ENCODE measurements around the gene ZNF280D. TPM values are rescaled to one million over a fixed set of nuclear protein-coding genes. Genes with fewer than 3 reads are reported as not detected.
A peak's percentile ranks its signal among the peaks of the same experiment; 100 is the strongest.

Gene ZNF280D
- total and polyA plus RNA-seq, 2 of the 8 experiments (the other 6 are each of a cell fraction or from before 2014, with no cell fraction given), result 7.4 to 27.5 TPM

DNA sequence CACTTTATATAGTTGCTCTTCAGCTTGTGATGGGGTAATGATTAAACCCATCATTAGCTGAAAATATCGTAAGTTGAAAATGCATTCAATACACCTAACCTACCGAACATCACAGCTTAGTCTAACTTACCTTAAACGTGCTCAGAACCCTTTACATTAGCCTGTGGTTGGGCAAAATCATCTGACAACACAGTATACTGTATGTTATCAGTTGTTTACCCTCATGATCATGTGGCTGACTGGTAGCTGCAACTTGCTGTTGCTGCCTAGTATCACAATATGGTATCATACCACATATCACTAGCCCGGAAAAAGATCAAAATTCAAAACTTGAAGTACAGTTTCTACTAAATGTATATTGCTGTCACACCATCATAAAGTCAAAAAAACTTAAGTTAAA lies 9.5 kb downstream of the ZNF280D start:
- Histone ChIP-seq H3K23ac (ENCODE audit: insufficient read length) (no peak overlapping the region), H3K56ac (replicated peaks; ENCODE audit: insufficient read length, low read depth, low read length) (peak overlapping the region; percentile 60), H4K91ac (replicated peaks; ENCODE audit: insufficient read length, low read length) (no peak overlapping the region), H3K27ac (ENCODE audit: low read depth, low read length) (no peak overlapping the region), H2BK120ac (replicated peaks; ENCODE audit: low read depth, low read length) (no peak overlapping the region), H3K9me3 (ENCODE audit: insufficient read depth in 2 of 2, low read depth in 1 of 2, low read length in 1 of 2) (no peaks in the 10 kb centered on the region), H3K4ac (replicated peaks; ENCODE audit: insufficient read length, low read depth, low read length) (no peak overlapping the region), H2AK5ac (ENCODE audit: low read depth, low read length) (no peak overlapping the region), H2BK5ac (ENCODE audit: low read depth, low read length) (no peak overlapping the region), H2BK12ac (ENCODE audit: low read depth, low read length) (no peak overlapping the region), H3K4me2 (ENCODE audit: insufficient read depth in 1 of 2, low read depth in 2 of 2, low read length in 2 of 2) (no peak overlapping the region), H3K79me1 (ENCODE audit: low read depth, low read length) (no peaks in the 10 kb centered on the region; the same call in 1 of the 2 replicates), H4K5ac (ENCODE audit: insufficient read length, low read depth, low read length) (no peak overlapping the region), H3K4me1 (replicated peaks in 1 of 4; ENCODE audit: control insufficient read depth in 3 of 4, insufficient read depth in 4 of 4, low read length in 3 of 4) (no peaks in the 10 kb centered on the region), H3K4me3 (ENCODE audit: extremely low read depth in 1 of 4, insufficient read depth in 2 of 4, low read depth in 3 of 4, low read length in 4 of 4) (no peak overlapping the region), H3K14ac (ENCODE audit: insufficient read length) (no peak overlapping the region), H3K36me3 (ENCODE audit: control insufficient read depth in 2 of 4, insufficient read depth in 4 of 4, low read length in 3 of 4) (no peaks in the 10 kb centered on the region; a peak in 2 of 8 replicates), H3K27me3 (replicated peaks in 1 of 4; ENCODE audit: control insufficient read depth in 3 of 4, extremely low read depth in 1 of 4, insufficient read depth in 3 of 4, low read length in 3 of 4) (no peaks in the 10 kb centered on the region), H3K9ac (replicated peaks in 1 of 4; ENCODE audit: extremely low read depth in 1 of 4, low read depth in 3 of 4, low read length in 3 of 4) (no peak overlapping the region), H4K20me1 (replicated peaks in 1 of 2; ENCODE audit: control insufficient read depth in 1 of 2, insufficient read depth in 2 of 2, low read length in 2 of 2) (no peaks in the 10 kb centered on the region), H3K79me2 (ENCODE audit: control insufficient read depth in 1 of 2, insufficient read depth in 2 of 2, low read length in 2 of 2) (peaks cover 0 to 66% of the 10 kb centered on the region in 2 experiments; a peak in 2 of 4 replicates), H4K8ac (ENCODE audit: extremely low read depth, insufficient read depth, low read length) (no peak overlapping the region), H2BK15ac (ENCODE audit: low read length) (no peak overlapping the region), H3K18ac (ENCODE audit: extremely low read depth, low read length) (no peak overlapping the region), H2AFZ (ENCODE audit: low read length) (no peak overlapping the region), H3K23me2 (ENCODE audit: low read depth, low read length) (no peaks in the 10 kb centered on the region), H2BK20ac (ENCODE audit: low read length) (no peak overlapping the region)
- no peak for FAIRE-seq
- CTCF ChIA-PET (ENCODE audit: partially characterized antibody), result interaction anchor here (1.4 kb wide), 1 partner anchor 17 kb away, joined by 6 read pairs; no protein-coding TSS in a partner anchor
- no peak for DNase-seq (ENCODE audit: low read depth in 1 of 2, low spot score in 2 of 2)
- WGBS, 2 experiments (ENCODE audit: extremely low coverage in 1 of 2, insufficient coverage in 1 of 2, insufficient read length in 1 of 2, insufficient replicate concordance in 2 of 2, low coverage in 1 of 2, low lambda C conversion rate in 2 of 2, missing lambda C conversion rate in 1 of 2), result 90% methylated on average over 4 of the region's 4 CpGs; no CpG with 5 or more reads in 1 of the 2 experiments
- POLR2A ChIA-PET (ENCODE audit: partially characterized antibody), result interaction anchor here (1.4 kb wide), 1 partner anchor 10 kb away, joined by 4 read pairs; the partner anchor contains the start of gene ZNF280D
- TF ChIP-seq EP300 (IDR thresholded peaks at IDR 0.05; ENCODE audit: borderline replicate concordance in 1 of 2, low read depth in 2 of 2, low read length in 2 of 2) (no peak), RXRA (IDR thresholded peaks at IDR 0.05; ENCODE audit: insufficient read depth, low read depth, low read length) (no peak), NRF1 (IDR thresholded peaks at IDR 0.05; ENCODE audit: low read depth, low read length) (no peak), NANOG (IDR thresholded peaks at IDR 0.05; ENCODE audit: insufficient read depth, low read depth, low read length, poor library complexity, severe bottlenecking) (no peak), SIX5 (IDR thresholded peaks at IDR 0.05; ENCODE audit: low read depth, low read length) (no peak), EZH2 (IDR thresholded peaks at IDR 0.05; ENCODE audit: low read depth, low read length, severe bottlenecking) (no peak), POLR2AphosphoS5 (IDR thresholded peaks at IDR 0.05; ENCODE audit: low read depth, low read length) (no peak), CTBP2 (IDR thresholded peaks at IDR 0.05; ENCODE audit: borderline replicate concordance, insufficient read depth, insufficient read length, low read length) (no peak), ASH2L (IDR thresholded peaks at IDR 0.05; ENCODE audit: low read length) (no peak), RNF2 (IDR thresholded peaks at IDR 0.05; ENCODE audit: borderline replicate concordance, low read depth, low read length, missing control alignments, poor library complexity, severe bottlenecking) (no peak), PHF8 (conservative IDR thresholded peaks at IDR 0.05; ENCODE audit: low read depth, low read length) (no peak)
- TF ChIP-seq, protein P1, sequence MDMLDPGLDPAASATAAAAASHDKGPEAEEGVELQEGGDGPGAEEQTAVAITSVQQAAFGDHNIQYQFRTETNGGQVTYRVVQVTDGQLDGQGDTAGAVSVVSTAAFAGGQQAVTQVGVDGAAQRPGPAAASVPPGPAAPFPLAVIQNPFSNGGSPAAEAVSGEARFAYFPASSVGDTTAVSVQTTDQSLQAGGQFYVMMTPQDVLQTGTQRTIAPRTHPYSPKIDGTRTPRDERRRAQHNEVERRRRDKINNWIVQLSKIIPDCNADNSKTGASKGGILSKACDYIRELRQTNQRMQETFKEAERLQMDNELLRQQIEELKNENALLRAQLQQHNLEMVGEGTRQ (IDR thresholded peaks at IDR 0.05; ENCODE audit: low read length), result no peak

All from H1 (cell line).